H1 (cell line): ENCODE data around the gene SLIT3. TPM values are rescaled to one million over a fixed set of nuclear protein-coding genes. Genes with fewer than 3 reads are reported as not detected.

Source experiments
- CTCF ChIA-PET: fragments of 300-600 bp; sonication (Branson Sonifier 250); formaldehyde crosslinking; loops from one replicate; lab custom pipeline; 2021; ENCODE audit not compliant: partially characterized antibody; lab: Charles Lee
- POLR2A ChIA-PET: fragments of 300-600 bp; sonication (Branson Sonifier 250); formaldehyde crosslinking; loops from one replicate; lab custom pipeline; 2021; ENCODE audit warnings: inconsistent platforms; ENCODE audit not compliant: partially characterized antibody; lab: Charles Lee
- DNase-seq, 2 experiments: peaks; one replicate each; pipeline versions ENCODE4 v3.0.0 to v3.0.0-alpha.2; 2010 to 2022; ENCODE audit warnings: low spot score in 2 of 2, low read depth in 1 of 2, mixed read lengths in 1 of 2
- FAIRE-seq: peaks from 2 replicates; lab custom pipeline; 2011; peaks lifted over from hg19 to GRCh38; lab: Jason Lieb, UNC
- H2AFZ ChIP-seq: 2 replicates; pipeline ENCODE4 v1.8.1; 2012; ENCODE audit warnings: low read length, inconsistent platforms
- H2AK5ac ChIP-seq: 2 replicates; pipeline ENCODE4 v1.6.1; 2013; ENCODE audit warnings: low read depth, low read length
- H2BK120ac ChIP-seq: replicated peaks from 2 replicates; pipeline ENCODE3; 2013; ENCODE audit warnings: low read depth, low read length, inconsistent platforms
- H2BK12ac ChIP-seq: 2 replicates; pipeline ENCODE4 v1.6.1; 2013; ENCODE audit warnings: low read depth, low read length
- H2BK15ac ChIP-seq: 2 replicates; pipeline ENCODE4 v1.6.1; 2013; ENCODE audit warnings: low read length
- H2BK20ac ChIP-seq: 2 replicates; pipeline ENCODE4 v1.6.1; 2013; ENCODE audit warnings: low read length
- H2BK5ac ChIP-seq: 2 replicates; pipeline ENCODE4 v1.6.1; 2013; ENCODE audit warnings: low read depth, low read length
- H3K14ac ChIP-seq: 2 replicates; pipeline ENCODE4 v1.6.1; 2013; ENCODE audit warnings: inconsistent platforms; ENCODE audit not compliant: insufficient read length
- H3K18ac ChIP-seq: 2 replicates; pipeline ENCODE4 v1.6.1; 2013; ENCODE audit warnings: low read length; ENCODE audit errors: extremely low read depth
- H3K23ac ChIP-seq: 2 replicates; pipeline ENCODE4 v1.6.1; 2013; ENCODE audit warnings: inconsistent platforms; ENCODE audit not compliant: insufficient read length
- H3K23me2 ChIP-seq: 2 replicates; pipeline ENCODE4 v1.6.1; 2013; ENCODE audit warnings: low read depth, low read length
- H3K27ac ChIP-seq: 2 replicates; pipeline ENCODE4 v1.6.1; 2011; ENCODE audit warnings: low read depth, low read length, inconsistent platforms
- H3K27me3 ChIP-seq, 4 experiments: replicated peaks in 1 of 4; 1 replicate in 1 of 4; 2 replicates in 3 of 4; pipeline versions ENCODE4 v1.6.1 to v1.8.1; 2011 to 2013; ENCODE audit warnings: low read length in 3 of 4, mild to moderate bottlenecking in 3 of 4, inconsistent platforms in 2 of 4, mixed read lengths in 2 of 4, moderate library complexity in 1 of 4; ENCODE audit not compliant: control insufficient read depth in 3 of 4, insufficient read depth in 3 of 4; ENCODE audit errors: extremely low read depth in 1 of 4
- H3K36me3 ChIP-seq, 4 experiments: 2 replicates each; pipeline versions ENCODE4 v1.6.1 to v1.8.1; 2011 to 2013; ENCODE audit warnings: mild to moderate bottlenecking in 4 of 4, low read length in 3 of 4, moderate library complexity in 2 of 4, control low read depth in 1 of 4, inconsistent platforms in 1 of 4; ENCODE audit not compliant: insufficient read depth in 4 of 4, control insufficient read depth in 2 of 4
- H3K4ac ChIP-seq: replicated peaks from 2 replicates; pipeline ENCODE3; 2013; ENCODE audit warnings: low read length, low read depth, mixed read lengths, inconsistent platforms; ENCODE audit not compliant: insufficient read length
- H3K4me1 ChIP-seq, 4 experiments: replicated peaks in 1 of 4; 1 replicate in 1 of 4; 2 replicates in 3 of 4; pipeline versions ENCODE4 v1.6.1 to v1.8.1; 2011 to 2013; ENCODE audit warnings: low read length in 3 of 4, inconsistent platforms in 2 of 4, mixed read lengths in 1 of 4; ENCODE audit not compliant: insufficient read depth in 4 of 4, control insufficient read depth in 3 of 4
- H3K4me2 ChIP-seq, 2 experiments: 2 replicates each; pipeline versions ENCODE4 v1.6.1 to v1.8.1; 2011 to 2013; ENCODE audit warnings: low read depth in 2 of 2, low read length in 2 of 2, control low read depth in 1 of 2, inconsistent platforms in 1 of 2, mild to moderate bottlenecking in 1 of 2; ENCODE audit not compliant: insufficient read depth in 1 of 2
- H3K4me3 ChIP-seq, 4 experiments: fragments of 200-600, 300-600 bp in 1 of 4; sonication (generic), shearing (Covaris generic), sonication (Bioruptor Twin) in 1 of 4; 2 replicates each; pipeline versions ENCODE4 v1.5.1 to v1.8.1; 2011 to 2016; ENCODE audit warnings: low read length in 4 of 4, low read depth in 3 of 4, control low read depth in 2 of 4, inconsistent platforms in 2 of 4, mild to moderate bottlenecking in 2 of 4, mixed read lengths in 1 of 4, moderate library complexity in 1 of 4; ENCODE audit not compliant: insufficient read depth in 2 of 4; ENCODE audit errors: extremely low read depth in 1 of 4
- H3K56ac ChIP-seq: replicated peaks from 2 replicates; pipeline ENCODE3; 2013; ENCODE audit warnings: low read depth, mild to moderate bottlenecking, mixed read lengths, low read length, inconsistent platforms; ENCODE audit not compliant: insufficient read length
- H3K79me1 ChIP-seq: 2 replicates; pipeline ENCODE4 v1.6.1; 2013; ENCODE audit warnings: low read depth, low read length, control low read depth
- H3K79me2 ChIP-seq, 2 experiments: 2 replicates each; pipeline versions ENCODE4 v1.6.1 to v1.8.1; 2012 to 2013; ENCODE audit warnings: low read length in 2 of 2, mild to moderate bottlenecking in 2 of 2, inconsistent platforms in 1 of 2; ENCODE audit not compliant: insufficient read depth in 2 of 2, control insufficient read depth in 1 of 2
- H3K9ac ChIP-seq, 4 experiments: replicated peaks in 1 of 4; 1 replicate in 1 of 4; 2 replicates in 3 of 4; pipeline versions ENCODE4 v1.6.1 to v1.8.1; 2011 to 2013; ENCODE audit warnings: low read depth in 3 of 4, low read length in 3 of 4, control low read depth in 2 of 4, mild to moderate bottlenecking in 2 of 4, moderate library complexity in 2 of 4, inconsistent platforms in 1 of 4; ENCODE audit errors: extremely low read depth in 1 of 4
- H3K9me3 ChIP-seq, 2 experiments: 2 replicates each; pipeline versions ENCODE4 v1.6.1 to v1.8.1; 2012 to 2013; ENCODE audit warnings: mild to moderate bottlenecking in 2 of 2, moderate library complexity in 2 of 2, control low read depth in 1 of 2, inconsistent platforms in 1 of 2, low read depth in 1 of 2, low read length in 1 of 2, mixed read lengths in 1 of 2; ENCODE audit not compliant: insufficient read depth in 2 of 2
- H4K20me1 ChIP-seq, 2 experiments: replicated peaks in 1 of 2; 2 replicates each; pipeline versions ENCODE3 to v1.8.1; 2011 to 2013; ENCODE audit warnings: inconsistent platforms in 2 of 2, low read length in 2 of 2, mild to moderate bottlenecking in 1 of 2; ENCODE audit not compliant: insufficient read depth in 2 of 2, control insufficient read depth in 1 of 2
- H4K5ac ChIP-seq: 2 replicates; pipeline ENCODE4 v1.6.1; 2013; ENCODE audit warnings: low read length, low read depth, mixed read lengths, inconsistent platforms; ENCODE audit not compliant: insufficient read length
- H4K8ac ChIP-seq: 2 replicates; pipeline ENCODE4 v1.8.0; 2013; ENCODE audit warnings: mild to moderate bottlenecking, moderate library complexity, low read length, inconsistent platforms; ENCODE audit not compliant: insufficient read depth; ENCODE audit errors: extremely low read depth
- H4K91ac ChIP-seq: replicated peaks from 2 replicates; pipeline ENCODE3; 2013; ENCODE audit warnings: low read length, mixed read lengths, inconsistent platforms; ENCODE audit not compliant: insufficient read length
- CBX8 ChIP-seq: fragments of 300-800, 300-1000 bp; sonication (generic); IDR thresholded peaks from 2 replicates; pipeline ENCODE4 v1.7.1; 2016; ENCODE audit warnings: low read depth, low read length, borderline replicate concordance
- PHF8 ChIP-seq: fragments of 200-600 bp; sonication (generic); conservative IDR thresholded peaks from 2 replicates; pipeline ENCODE4 v1.7.1; 2012; ENCODE audit warnings: low read depth, mild to moderate bottlenecking, inconsistent platforms, low read length, moderate library complexity
- RNF2 ChIP-seq: fragments of 200-900, 300-1000 bp; sonication (generic); IDR thresholded peaks from 2 replicates; pipeline ENCODE4 v1.7.1; 2016; ENCODE audit warnings: borderline replicate concordance, low read depth, mild to moderate bottlenecking, antibody characterized with exemption, low read length; ENCODE audit not compliant: poor library complexity, severe bottlenecking; ENCODE audit errors: missing control alignments
- SP2 ChIP-seq: IDR thresholded peaks from 2 replicates; pipeline ENCODE4 v1.6.1; 2012; ENCODE audit warnings: mild to moderate bottlenecking, low read length, inconsistent platforms
- TAF1 ChIP-seq: IDR thresholded peaks from 2 replicates; pipeline ENCODE4 v1.6.1; 2011; ENCODE audit warnings: mild to moderate bottlenecking, low read depth, low read length
- WGBS, 2 experiments: shearing (Covaris generic) in 1 of 2; methylation state at CpG; one replicate each; pipeline versions ENCODE4 v1.1.6 to v1.1.7; 2013 to 2015; ENCODE audit warnings: low lambda C conversion rate in 2 of 2, mixed read lengths in 2 of 2, inconsistent platforms in 1 of 2, low coverage in 1 of 2, missing lambda C conversion rate in 1 of 2; ENCODE audit not compliant: insufficient replicate concordance in 2 of 2, insufficient coverage in 1 of 2, insufficient read length in 1 of 2; ENCODE audit errors: extremely low coverage in 1 of 2, missing lambda C conversion rate in 1 of 2; 5-methylcytosine and 5-hydroxymethylcytosine counted together
- polyA plus RNA-seq, 7 experiments: library from polyadenylated mRNA; depleted of rRNA in 3 of 7; stranded (reverse) in 5 of 7; unstranded in 2 of 7; fragments of >200 nt in 5 of 7; fragments of 200-250 nt in 2 of 7; gene quantifications; 1 replicate in 5 of 7; 2 replicates in 1 of 7; 4 replicates in 1 of 7; pipeline versions ENCODE4 v1.2.1 to v1.2.3, GENCODE V29; 2011 to 2013; ENCODE audit warnings: missing spikeins in 2 of 7, mixed read lengths in 2 of 7
- total RNA-seq: library from RNA; stranded (reverse); fragmentation: NEBNext Ultra II Directional; extraction: Animal tissue kit (Norgen Biotek cat#: 25700); gene quantifications from 2 replicates; pipeline ENCODE4 v1.2.1, GENCODE V29; 2021

The SLIT3 gene
- total and polyA plus RNA-seq, 2 of the 8 experiments (the other 6 are each of a cell fraction or from before 2014, with no cell fraction given): 1.1 to 1.2 TPM

GRCh38 chr5:168829922-168830417 is 471.0 kb downstream of the SLIT3 start:
- Histone ChIP-seq H2AK5ac (no peak overlapping the region), H3K36me3 (no peaks in the 10 kb centered on the region), H4K8ac (no peak overlapping the region; the same call in 1 of the 2 replicates), H3K14ac (no peak overlapping the region), H4K91ac (no peak overlapping the region), H3K9ac (no peak overlapping the region), H3K4ac (no peak overlapping the region), H3K4me1 (peaks cover 4 to 33% (median 17%) of the 10 kb centered on the region in 4 experiments; a peak in 4 of 7 replicates), H3K79me1 (no peaks in the 10 kb centered on the region), H3K4me2 (no peak overlapping the region), H3K56ac (no peak overlapping the region), H2BK5ac (no peak overlapping the region), H3K18ac (no peak overlapping the region), H4K5ac (no peak overlapping the region), H2BK120ac (no peak overlapping the region), H3K23ac (no peak overlapping the region), H3K23me2 (no peaks in the 10 kb centered on the region), H3K4me3 (no peak overlapping the region), H3K79me2 (no peaks in the 10 kb centered on the region), H2BK20ac (no peak overlapping the region), H2BK15ac (no peak overlapping the region), H4K20me1 (peaks cover 0 to 1% of the 10 kb centered on the region in 2 experiments), H3K9me3 (no peaks in the 10 kb centered on the region), H2AFZ (no peak overlapping the region), H3K27ac (no peak overlapping the region), H2BK12ac (no peak overlapping the region), H3K27me3 (peaks cover 13 to 54% (median 44%) of the 10 kb centered on the region in 4 experiments)
- TF ChIP-seq TAF1 (no peak), CBX8 (no peak), RNF2 (no peak), SP2 (no peak), PHF8 (no peak)
- no peak for FAIRE-seq
- DNase-seq: no peak
- 92% methylated on average over 4 of the region's 4 CpGs; no CpG with 5 or more reads in 1 of the 2 experiments for WGBS, 2 experiments
- CTCF ChIA-PET: interaction anchor here (0.6 to 1.6 kb wide), 6 partner anchors 11 to 106 kb away, joined by 3 to 4 read pairs (median 3); no protein-coding TSS in a partner anchor
- POLR2A ChIA-PET: interaction anchor here (1.0 kb wide), 1 partner anchor 14 kb away, joined by 3 read pairs; no protein-coding TSS in a partner anchor
